ENCODE data around the gene HK2.

DNA sequence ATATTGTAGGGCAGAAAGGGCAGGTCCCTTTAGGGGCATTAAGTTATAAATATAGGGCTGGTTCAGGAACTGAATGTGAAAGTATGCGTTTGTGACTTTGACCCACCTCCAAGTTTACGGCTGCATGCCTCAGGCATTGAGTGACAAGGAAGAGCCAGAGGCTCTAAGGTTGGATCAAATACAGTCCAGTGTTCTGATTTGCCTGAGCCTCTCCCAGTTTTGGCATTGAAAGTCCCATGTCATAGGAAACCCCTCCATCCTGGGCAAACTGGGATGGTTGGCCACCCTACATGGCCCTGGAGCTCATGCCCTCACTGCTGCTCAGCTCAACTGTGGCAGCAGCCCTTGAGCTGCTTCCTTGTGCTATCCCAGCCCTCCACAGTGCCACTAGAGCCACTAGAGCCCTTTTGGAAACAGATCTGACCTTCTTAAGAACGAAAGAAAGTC is 29.9 kb downstream of the HK2 start:
- TF ChIP-seq, protein P1, sequence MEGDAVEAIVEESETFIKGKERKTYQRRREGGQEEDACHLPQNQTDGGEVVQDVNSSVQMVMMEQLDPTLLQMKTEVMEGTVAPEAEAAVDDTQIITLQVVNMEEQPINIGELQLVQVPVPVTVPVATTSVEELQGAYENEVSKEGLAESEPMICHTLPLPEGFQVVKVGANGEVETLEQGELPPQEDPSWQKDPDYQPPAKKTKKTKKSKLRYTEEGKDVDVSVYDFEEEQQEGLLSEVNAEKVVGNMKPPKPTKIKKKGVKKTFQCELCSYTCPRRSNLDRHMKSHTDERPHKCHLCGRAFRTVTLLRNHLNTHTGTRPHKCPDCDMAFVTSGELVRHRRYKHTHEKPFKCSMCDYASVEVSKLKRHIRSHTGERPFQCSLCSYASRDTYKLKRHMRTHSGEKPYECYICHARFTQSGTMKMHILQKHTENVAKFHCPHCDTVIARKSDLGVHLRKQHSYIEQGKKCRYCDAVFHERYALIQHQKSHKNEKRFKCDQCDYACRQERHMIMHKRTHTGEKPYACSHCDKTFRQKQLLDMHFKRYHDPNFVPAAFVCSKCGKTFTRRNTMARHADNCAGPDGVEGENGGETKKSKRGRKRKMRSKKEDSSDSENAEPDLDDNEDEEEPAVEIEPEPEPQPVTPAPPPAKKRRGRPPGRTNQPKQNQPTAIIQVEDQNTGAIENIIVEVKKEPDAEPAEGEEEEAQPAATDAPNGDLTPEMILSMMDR (IDR thresholded peaks at IDR 0.05; ENCODE audit: low read depth, low read length), result no peak
- TF ChIP-seq MYC (IDR thresholded peaks at IDR 0.05; ENCODE audit: low read depth, low read length), result no peak

All from NB4 (cell line).